MM.1S (cell line): Measurements from ENCODE around the gene TBRG4.

Experiments
- EZH2 ChIP-seq: fragments of 300-600 bp; sonication (generic); optimal IDR thresholded peaks from 2 replicates; pipeline ENCODE3; 2017; ENCODE audit warnings: low read depth, mild to moderate bottlenecking, antibody characterized with exemption, low read length, mixed read lengths
- TF ChIP-seq, protein P1 (sequence below): fragments of 300-600 bp; sonication (generic); IDR thresholded peaks from 2 replicates; pipeline ENCODE4 v1.5.1; 2016; ENCODE audit warnings: antibody characterized with exemption, low read length, mixed read lengths

DNA sequence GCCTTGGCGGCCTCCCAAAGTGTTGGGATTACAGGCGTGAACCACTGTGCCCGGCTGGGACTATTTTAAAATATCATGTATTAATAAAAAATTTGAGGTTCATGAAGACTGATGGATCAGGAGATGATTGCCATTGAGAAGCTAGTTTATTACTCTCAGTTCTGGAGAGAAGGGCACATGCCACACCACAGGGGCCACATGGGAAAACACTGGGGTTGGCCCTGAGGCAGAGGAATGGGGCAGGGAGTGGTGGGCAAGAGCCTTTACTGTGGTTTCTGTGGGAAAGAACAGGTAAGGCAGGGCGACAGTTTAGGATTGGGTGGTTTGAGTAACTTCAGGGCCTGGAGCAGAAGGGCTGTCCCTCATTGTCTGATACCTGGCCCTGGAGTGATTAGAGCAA is 6.8 kb upstream of the TBRG4 start:
- TF ChIP-seq, protein P1, sequence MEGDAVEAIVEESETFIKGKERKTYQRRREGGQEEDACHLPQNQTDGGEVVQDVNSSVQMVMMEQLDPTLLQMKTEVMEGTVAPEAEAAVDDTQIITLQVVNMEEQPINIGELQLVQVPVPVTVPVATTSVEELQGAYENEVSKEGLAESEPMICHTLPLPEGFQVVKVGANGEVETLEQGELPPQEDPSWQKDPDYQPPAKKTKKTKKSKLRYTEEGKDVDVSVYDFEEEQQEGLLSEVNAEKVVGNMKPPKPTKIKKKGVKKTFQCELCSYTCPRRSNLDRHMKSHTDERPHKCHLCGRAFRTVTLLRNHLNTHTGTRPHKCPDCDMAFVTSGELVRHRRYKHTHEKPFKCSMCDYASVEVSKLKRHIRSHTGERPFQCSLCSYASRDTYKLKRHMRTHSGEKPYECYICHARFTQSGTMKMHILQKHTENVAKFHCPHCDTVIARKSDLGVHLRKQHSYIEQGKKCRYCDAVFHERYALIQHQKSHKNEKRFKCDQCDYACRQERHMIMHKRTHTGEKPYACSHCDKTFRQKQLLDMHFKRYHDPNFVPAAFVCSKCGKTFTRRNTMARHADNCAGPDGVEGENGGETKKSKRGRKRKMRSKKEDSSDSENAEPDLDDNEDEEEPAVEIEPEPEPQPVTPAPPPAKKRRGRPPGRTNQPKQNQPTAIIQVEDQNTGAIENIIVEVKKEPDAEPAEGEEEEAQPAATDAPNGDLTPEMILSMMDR, result no peak
- TF ChIP-seq EZH2, result no peak
